NCI-H128 (cell line): Measurements from ENCODE around the gene NUDT1.

Experiments used
- DNase-seq: peaks from one replicate; lab custom pipeline; 2025; ENCODE audit not compliant: unreplicated experiment; lab: John Stamatoyannopoulos, UW

NUDT1 gene

GRCh38 chr7:2241580-2242540, at the start of gene NUDT1, which contains the start of gene MRM2:
TSS of gene NUDT1 (plus strand) at chr7:2242226. CDS start at chr7:2244575, 2,349 bp downstream.
TSS of gene MRM2 (minus strand) at chr7:2242205. CDS start at chr7:2242169, 36 bp downstream.
- DNase-seq: peak; percentile 28

GRCh38 chr7:2192831-2193534, 49.0 kb upstream of the NUDT1 start:
- DNase-seq: peak; percentile 94

GRCh38 chr7:2193575-2194305, 48.3 kb upstream of the NUDT1 start:
- DNase-seq: no peak

- no peak for DNase-seq
Measured at GRCh38 chr7:2195400-2196246, 46.4 kb upstream of the NUDT1 start.

GRCh38 chr7:2196381-2197378, 45.3 kb upstream of the NUDT1 start:
- DNase-seq: no peak

- DNase-seq: no peak
Measured at GRCh38 chr7:2197436-2198155, 44.4 kb upstream of the NUDT1 start.

- peak; percentile 50 for DNase-seq
Measured at GRCh38 chr7:2198206-2198605, 43.8 kb upstream of the NUDT1 start.

DNA sequence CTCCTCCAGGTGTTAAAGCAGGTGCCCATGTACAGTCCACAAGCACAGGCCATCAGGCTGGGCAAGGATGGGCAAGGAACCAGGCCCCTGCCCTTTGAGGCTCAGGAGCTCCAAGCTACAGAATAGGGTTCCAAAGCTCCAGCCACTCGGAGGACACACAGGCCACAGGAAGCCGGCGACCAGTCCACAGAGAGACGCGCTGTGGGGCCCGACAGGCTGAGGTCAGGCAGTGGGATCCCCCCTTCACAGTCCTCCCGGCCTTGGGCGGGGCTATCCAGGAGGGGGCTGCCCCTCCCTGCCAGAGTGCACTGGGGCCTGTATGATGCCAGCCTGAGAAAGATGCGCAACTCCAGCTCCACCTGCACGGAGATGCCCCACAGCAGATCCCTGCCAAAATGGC, 43.3 kb upstream of the NUDT1 start:
- DNase-seq: no peak

DNA sequence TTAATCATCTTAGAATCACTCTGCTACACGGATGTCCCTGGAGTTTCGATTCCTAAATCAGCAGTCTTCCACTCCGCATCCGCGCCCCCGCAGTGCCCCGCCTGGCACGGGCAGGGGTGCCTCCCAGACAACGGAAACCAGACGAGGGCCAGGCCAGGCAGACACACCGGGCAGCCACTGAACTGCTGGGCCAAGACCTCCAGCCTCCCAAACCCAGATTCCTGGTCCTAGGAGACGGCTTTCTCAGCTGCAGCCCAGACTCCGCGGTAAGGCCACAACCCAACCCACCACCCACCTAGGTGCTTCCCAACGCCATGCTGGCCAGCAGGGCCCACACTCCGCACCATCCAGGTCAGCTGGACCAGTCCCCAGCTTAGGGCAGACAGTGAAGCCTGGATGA, 42.5 kb upstream of the NUDT1 start:
- DNase-seq: no peak

GRCh38 chr7:2199956-2200583, 42.0 kb upstream of the NUDT1 start:
- DNase-seq: no peak

- DNase-seq: no peak
Measured at GRCh38 chr7:2200584-2200980, 41.4 kb upstream of the NUDT1 start.

- no peak for DNase-seq
Measured at GRCh38 chr7:2201128-2201527, 40.9 kb upstream of the NUDT1 start.

- DNase-seq: no peak
Measured at GRCh38 chr7:2201686-2202360, 40.2 kb upstream of the NUDT1 start.

- DNase-seq: no peak
Measured at GRCh38 chr7:2202361-2202761, 39.7 kb upstream of the NUDT1 start.

- no peak for DNase-seq
Measured at GRCh38 chr7:2202901-2203765, 38.9 kb upstream of the NUDT1 start.

DNA sequence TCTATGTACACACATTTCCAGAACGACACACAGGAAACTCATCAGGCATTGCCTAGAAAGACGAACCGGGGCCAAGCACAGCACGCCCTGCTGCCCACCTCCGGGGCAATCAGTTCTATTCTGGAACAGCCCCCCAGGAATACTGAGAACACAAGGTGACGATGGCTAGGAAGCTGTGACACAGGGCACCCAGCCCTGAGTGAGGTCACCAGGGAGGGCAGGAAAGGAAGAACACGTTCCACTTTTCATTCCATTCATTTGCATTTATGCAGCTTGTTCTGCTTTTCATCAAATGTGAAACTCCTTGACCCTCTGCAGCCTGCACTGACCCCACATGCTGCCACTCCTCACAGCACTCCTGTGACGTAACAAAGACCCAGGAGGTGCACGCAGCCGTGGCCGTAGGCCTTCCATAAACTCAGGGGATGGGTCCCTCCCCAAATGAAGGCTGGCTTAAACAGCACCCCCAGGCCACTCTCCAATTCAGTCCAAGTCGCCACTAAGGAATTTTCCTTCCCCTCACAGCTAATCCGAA, 38.2 kb upstream of the NUDT1 start:
- no peak for DNase-seq
